Loucy (cell line): ENCODE data around the gene SERINC3.

Source experiments
- H2AFZ ChIP-seq: fragments of 200-600 bp; sonication (generic); 2 replicates; pipeline ENCODE4 v1.6.0; 2016; ENCODE audit warnings: antibody characterized with exemption, mild to moderate bottlenecking, low read length, moderate library complexity
- H3F3A ChIP-seq: fragments of 200-600 bp; 2 replicates; pipeline ENCODE4 v1.6.0; 2016; ENCODE audit warnings: antibody characterized with exemption, low read depth, mild to moderate bottlenecking
- H3K27me3 ChIP-seq: fragments of 200-600 bp; sonication (generic); 2 replicates; pipeline ENCODE4 v1.6.1; 2014; ENCODE audit warnings: low read length, mild to moderate bottlenecking; ENCODE audit not compliant: insufficient read depth, poor library complexity, severe bottlenecking
- H3K36me3 ChIP-seq: fragments of 200-600 bp; sonication (generic); 2 replicates; pipeline ENCODE4 v1.6.1; 2016; ENCODE audit warnings: low read length; ENCODE audit not compliant: insufficient read depth
- H3K4me1 ChIP-seq: fragments of 200-600 bp; sonication (generic); 2 replicates; pipeline ENCODE4 v1.5.1; 2014; ENCODE audit warnings: low read length, mild to moderate bottlenecking; ENCODE audit not compliant: insufficient read depth, poor library complexity, severe bottlenecking
- H3K4me2 ChIP-seq: fragments of 200-600 bp; sonication (generic); 2 replicates; pipeline ENCODE4 v1.6.0; 2014; ENCODE audit warnings: antibody characterized with exemption, low read length, low read depth, mild to moderate bottlenecking; ENCODE audit not compliant: poor library complexity, severe bottlenecking
- H3K4me3 ChIP-seq: fragments of 200-600 bp; sonication (generic); 2 replicates; pipeline ENCODE4 v1.5.1; 2014; ENCODE audit warnings: low read length, mild to moderate bottlenecking, mixed read lengths; ENCODE audit not compliant: poor library complexity, severe bottlenecking
- H3K79me2 ChIP-seq: fragments of 200-600 bp; sonication (generic); 2 replicates; pipeline ENCODE4 v1.6.1; 2014; ENCODE audit warnings: low read length; ENCODE audit not compliant: insufficient read depth
- H3K9ac ChIP-seq: fragments of 200-600 bp; sonication (generic); 2 replicates; pipeline ENCODE4 v1.6.0; 2014; ENCODE audit warnings: mild to moderate bottlenecking, low read depth, low read length, moderate library complexity; ENCODE audit not compliant: poor library complexity, severe bottlenecking
- H3K9me2 ChIP-seq: fragments of 200-600 bp; sonication (generic); replicated peaks from 2 replicates; pipeline ENCODE4 v1.6.1; 2016; ENCODE audit warnings: low read depth, low read length, mixed read lengths
- H3K9me3 ChIP-seq: fragments of 200-600 bp; sonication (generic); 2 replicates; pipeline ENCODE4 v1.6.1; 2014; ENCODE audit warnings: mild to moderate bottlenecking, antibody characterized with exemption, low read length, low read depth; ENCODE audit not compliant: insufficient read depth
- H4K20me1 ChIP-seq: fragments of 200-600 bp; sonication (generic); 2 replicates; pipeline ENCODE4 v1.6.0; 2014; ENCODE audit warnings: antibody characterized with exemption, low read length, mild to moderate bottlenecking; ENCODE audit not compliant: insufficient read depth, poor library complexity, severe bottlenecking
- EZH2phosphoT487 ChIP-seq: fragments of 200-600 bp; IDR thresholded peaks from 2 replicates; pipeline ENCODE4 v1.6.1; 2018; ENCODE audit warnings: antibody characterized with exemption, mild to moderate bottlenecking, moderate library complexity, borderline replicate concordance
- TF ChIP-seq, protein P1 (sequence below): fragments of 200-600 bp; sonication (generic); conservative IDR thresholded peaks from 2 replicates; pipeline ENCODE4 v1.5.1; 2014; ENCODE audit warnings: mild to moderate bottlenecking, antibody characterized with exemption, low read length

The SERINC3 gene

DNA sequence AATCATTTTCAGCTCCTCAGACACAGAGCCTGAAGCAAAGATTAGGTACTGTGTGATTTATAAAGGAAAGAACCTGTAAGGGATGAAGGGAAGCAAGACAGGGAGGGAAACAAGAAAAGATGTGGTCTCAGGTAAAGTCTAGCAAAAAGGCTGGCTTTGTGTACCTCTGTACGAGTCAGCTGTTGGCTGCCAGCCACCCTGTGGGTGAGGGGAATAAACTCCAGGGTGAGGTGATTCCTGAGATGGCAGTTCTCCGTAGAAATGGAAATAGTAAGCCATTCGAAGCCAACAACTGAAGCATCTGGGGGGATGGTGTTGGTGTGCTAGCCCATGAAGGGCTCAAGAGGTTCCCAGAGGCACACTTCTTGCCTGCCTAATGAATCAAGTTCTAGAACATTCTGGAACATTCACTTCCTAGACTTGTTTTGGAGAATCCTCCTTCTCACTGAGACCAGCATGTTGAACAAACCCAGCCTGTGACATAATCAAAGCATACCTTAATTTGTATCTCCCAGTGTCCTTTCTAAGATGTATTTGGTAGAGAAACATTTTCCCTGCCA is 56.8 kb downstream of the SERINC3 start:
- Histone ChIP-seq H3K27me3 (no peaks in the 10 kb centered on the region), H3K4me2 (no peak overlapping the region), H3K9me3 (no peaks in the 10 kb centered on the region), H3F3A (no peaks in the 10 kb centered on the region), H2AFZ (no peak overlapping the region), H3K4me1 (no peaks in the 10 kb centered on the region), H4K20me1 (no peaks in the 10 kb centered on the region), H3K79me2 (no peaks in the 10 kb centered on the region), H3K4me3 (no peak overlapping the region), H3K9me2 (no peaks in the 10 kb centered on the region), H3K9ac (no peak overlapping the region), H3K36me3 (no peaks in the 10 kb centered on the region)
- TF ChIP-seq EZH2phosphoT487 = no peak

GRCh38 chr20:44464514-44464913 is 57.4 kb downstream of the SERINC3 start:
- no peaks in the 10 kb centered on the region for H3K4me1 ChIP-seq
- H3K4me2 ChIP-seq = no peak overlapping the region
- H3K4me3 ChIP-seq = no peak overlapping the region
- no peaks in the 10 kb centered on the region for H3F3A ChIP-seq
- H3K9me2 ChIP-seq = no peaks in the 10 kb centered on the region
- H3K79me2 ChIP-seq = no peaks in the 10 kb centered on the region
- TF ChIP-seq EZH2phosphoT487 = no peak
- TF ChIP-seq, protein P1, sequence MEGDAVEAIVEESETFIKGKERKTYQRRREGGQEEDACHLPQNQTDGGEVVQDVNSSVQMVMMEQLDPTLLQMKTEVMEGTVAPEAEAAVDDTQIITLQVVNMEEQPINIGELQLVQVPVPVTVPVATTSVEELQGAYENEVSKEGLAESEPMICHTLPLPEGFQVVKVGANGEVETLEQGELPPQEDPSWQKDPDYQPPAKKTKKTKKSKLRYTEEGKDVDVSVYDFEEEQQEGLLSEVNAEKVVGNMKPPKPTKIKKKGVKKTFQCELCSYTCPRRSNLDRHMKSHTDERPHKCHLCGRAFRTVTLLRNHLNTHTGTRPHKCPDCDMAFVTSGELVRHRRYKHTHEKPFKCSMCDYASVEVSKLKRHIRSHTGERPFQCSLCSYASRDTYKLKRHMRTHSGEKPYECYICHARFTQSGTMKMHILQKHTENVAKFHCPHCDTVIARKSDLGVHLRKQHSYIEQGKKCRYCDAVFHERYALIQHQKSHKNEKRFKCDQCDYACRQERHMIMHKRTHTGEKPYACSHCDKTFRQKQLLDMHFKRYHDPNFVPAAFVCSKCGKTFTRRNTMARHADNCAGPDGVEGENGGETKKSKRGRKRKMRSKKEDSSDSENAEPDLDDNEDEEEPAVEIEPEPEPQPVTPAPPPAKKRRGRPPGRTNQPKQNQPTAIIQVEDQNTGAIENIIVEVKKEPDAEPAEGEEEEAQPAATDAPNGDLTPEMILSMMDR = no peak
- H3K9me3 ChIP-seq = no peaks in the 10 kb centered on the region
- no peaks in the 10 kb centered on the region for H3K27me3 ChIP-seq
- no peaks in the 10 kb centered on the region for H4K20me1 ChIP-seq
- H3K36me3 ChIP-seq = no peaks in the 10 kb centered on the region
- H3K9ac ChIP-seq = no peak overlapping the region
- H2AFZ ChIP-seq = no peak overlapping the region

- TF ChIP-seq, protein P1 = no peak
- no peaks in the 10 kb centered on the region for H3K9me3 ChIP-seq
- H3K4me1 ChIP-seq = no peaks in the 10 kb centered on the region
- H3K27me3 ChIP-seq = no peaks in the 10 kb centered on the region
- no peaks in the 10 kb centered on the region for H3K9me2 ChIP-seq
- H3K36me3 ChIP-seq = no peaks in the 10 kb centered on the region
- no peak overlapping the region for H3K9ac ChIP-seq
- H3K4me3 ChIP-seq = no peak overlapping the region
- no peaks in the 10 kb centered on the region for H4K20me1 ChIP-seq
- H2AFZ ChIP-seq = no peak overlapping the region
- no peaks in the 10 kb centered on the region for H3K79me2 ChIP-seq
- H3F3A ChIP-seq = no peaks in the 10 kb centered on the region
- H3K4me2 ChIP-seq = no peak overlapping the region
Observed at GRCh38 chr20:44463466-44463865, 58.4 kb downstream of the SERINC3 start.

- no peaks in the 10 kb centered on the region for H3K9me2 ChIP-seq
- no peaks in the 10 kb centered on the region for H4K20me1 ChIP-seq
- no peaks in the 10 kb centered on the region for H3K79me2 ChIP-seq
- TF ChIP-seq, protein P1 = no peak
- no peak for TF ChIP-seq EZH2phosphoT487
- H2AFZ ChIP-seq = peak overlapping the region; percentile 20; the same call in 1 of the 2 replicates
- no peaks in the 10 kb centered on the region for H3K36me3 ChIP-seq
- H3F3A ChIP-seq = no peaks in the 10 kb centered on the region
- no peak overlapping the region for H3K4me3 ChIP-seq
- H3K9ac ChIP-seq = no peak overlapping the region
- H3K4me1 ChIP-seq = no peaks in the 10 kb centered on the region
- no peak overlapping the region for H3K4me2 ChIP-seq
- no peaks in the 10 kb centered on the region for H3K9me3 ChIP-seq
- H3K27me3 ChIP-seq = no peaks in the 10 kb centered on the region
Observed at GRCh38 chr20:44461803-44462174, 60.1 kb downstream of the SERINC3 start.
